Testis (tissue), 3 donors: ENCODE data around the gene LETM1. TPM values are rescaled to one million over a fixed set of nuclear protein-coding genes. Genes with fewer than 3 reads are reported as not detected.

Experiments
- DNase-seq: peaks from one replicate; pipeline ENCODE4 v3.0.0-alpha.2; 2019
- H3K27ac ChIP-seq, 2 donors: fragments of 200-600 bp; sonication (generic); one replicate each; pipeline ENCODE4 v1.5.1; 2019
- H3K27me3 ChIP-seq: fragments of 200-600 bp; sonication (generic); one replicate; pipeline ENCODE4 v1.5.1; 2019
- H3K36me3 ChIP-seq: fragments of 200-600 bp; sonication (generic); one replicate; pipeline ENCODE4 v1.5.1; 2017; ENCODE audit warnings: low read depth; ENCODE audit errors: missing control alignments
- H3K4me1 ChIP-seq: fragments of 200-600 bp; sonication (generic); one replicate; pipeline ENCODE4 v1.5.1; 2019
- H3K4me3 ChIP-seq, 2 donors: fragments of 200-600 bp; sonication (generic); one replicate each; pipeline ENCODE4 v1.5.1; 2017 to 2019
- H3K9me3 ChIP-seq: fragments of 200-600 bp; sonication (generic); one replicate; pipeline ENCODE4 v1.5.1; 2017
- POLR2A ChIP-seq: fragments of 450-650 bp; IDR thresholded peaks from one replicate; pipeline ENCODE4 v1.6.1; 2017; ENCODE audit warnings: antibody characterized with exemption, mild to moderate bottlenecking, moderate library complexity
- WGBS, 2 donors: methylation state at CpG; one replicate each; pipeline ENCODE4 v1.1.5; 2018; 5-methylcytosine and 5-hydroxymethylcytosine counted together
- intact Hi-C: fragments of 100-400 bp; cut with DNase I; formaldehyde crosslinking; loops from one replicate; pipeline ENCODE4 v1.15.1; 2023; ENCODE audit warnings: low total_unique reads
- polyA plus RNA-seq: library from polyadenylated mRNA; stranded (reverse); fragments of 350-450 nt; fragmentation: Illumina TruSeq; extraction: RNeasy Lipid Tissue Mini Kit (QIAGEN cat#74804); gene quantifications from one replicate; pipeline ENCODE4 v1.2.3, GENCODE V29; 2014; ENCODE audit warnings: low read depth, low replicate concordance; ENCODE audit not compliant: insufficient read depth
- total RNA-seq, 2 donors: library from RNA; depleted of rRNA; stranded (reverse); fragments of >200 nt; gene quantifications; one replicate each; pipeline ENCODE4 v1.2.3, GENCODE V29; 2016
- TF ChIP-seq, protein P1 (sequence below), 3 experiments: fragments of 450-650 bp in 2 of 3; fragments of 200-600 bp in 1 of 3; sonication (generic) in 1 of 3; IDR thresholded peaks; one replicate each; pipeline ENCODE4 v1.5.1; 2016 to 2019; ENCODE audit warnings: antibody characterized with exemption in 3 of 3, mild to moderate bottlenecking in 2 of 3, moderate library complexity in 1 of 3

LETM1 gene
- total and polyA plus RNA-seq, 3 donors from 2014 or later: 38.1 to 124 (median 90.7) TPM

DNA sequence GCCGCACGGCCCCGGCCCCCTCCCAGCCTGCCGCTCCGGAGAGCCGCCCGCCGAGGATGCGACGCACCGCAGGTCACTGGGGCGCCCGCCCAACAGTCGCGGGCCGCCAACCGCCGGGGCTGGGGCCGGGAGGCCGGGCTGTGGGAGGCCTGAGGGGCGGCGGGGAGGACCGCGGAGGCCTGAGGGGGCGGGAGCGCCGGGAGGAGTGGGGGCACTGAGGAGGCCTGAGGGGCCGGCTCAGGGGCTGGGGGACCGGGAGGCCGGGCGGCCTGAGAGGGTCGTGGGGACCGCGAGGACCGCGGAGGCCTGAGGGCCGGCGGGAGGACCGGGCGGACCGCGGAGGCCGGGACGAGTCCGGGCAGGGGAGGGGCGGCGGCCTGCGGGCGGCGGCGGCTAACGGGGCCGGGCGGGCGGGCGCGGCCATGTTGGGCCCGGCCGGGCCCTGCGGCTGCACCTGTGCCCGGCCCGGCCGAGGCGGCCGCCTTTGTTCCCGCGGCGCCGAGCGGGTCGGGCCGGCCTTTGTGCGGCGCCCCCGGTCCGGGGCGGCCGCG is 15.6 kb upstream of the LETM1 start:
- Histone ChIP-seq H3K4me1 (no peaks in the 10 kb centered on the region), H3K27me3 (no peaks in the 10 kb centered on the region), H3K27ac (peak overlapping the region; percentile 81 to 94), H3K4me3 (peak overlapping the region; percentile 71 to 80), H3K9me3 (no peaks in the 10 kb centered on the region), H3K36me3 (no peaks in the 10 kb centered on the region)
- no peak for DNase-seq
- intact Hi-C loops: no loop called here
- WGBS, 2 donors: 0 to 1% methylated on average over 1 to 44 of the region's 79 CpGs
- TF ChIP-seq POLR2A: no peak

DNA sequence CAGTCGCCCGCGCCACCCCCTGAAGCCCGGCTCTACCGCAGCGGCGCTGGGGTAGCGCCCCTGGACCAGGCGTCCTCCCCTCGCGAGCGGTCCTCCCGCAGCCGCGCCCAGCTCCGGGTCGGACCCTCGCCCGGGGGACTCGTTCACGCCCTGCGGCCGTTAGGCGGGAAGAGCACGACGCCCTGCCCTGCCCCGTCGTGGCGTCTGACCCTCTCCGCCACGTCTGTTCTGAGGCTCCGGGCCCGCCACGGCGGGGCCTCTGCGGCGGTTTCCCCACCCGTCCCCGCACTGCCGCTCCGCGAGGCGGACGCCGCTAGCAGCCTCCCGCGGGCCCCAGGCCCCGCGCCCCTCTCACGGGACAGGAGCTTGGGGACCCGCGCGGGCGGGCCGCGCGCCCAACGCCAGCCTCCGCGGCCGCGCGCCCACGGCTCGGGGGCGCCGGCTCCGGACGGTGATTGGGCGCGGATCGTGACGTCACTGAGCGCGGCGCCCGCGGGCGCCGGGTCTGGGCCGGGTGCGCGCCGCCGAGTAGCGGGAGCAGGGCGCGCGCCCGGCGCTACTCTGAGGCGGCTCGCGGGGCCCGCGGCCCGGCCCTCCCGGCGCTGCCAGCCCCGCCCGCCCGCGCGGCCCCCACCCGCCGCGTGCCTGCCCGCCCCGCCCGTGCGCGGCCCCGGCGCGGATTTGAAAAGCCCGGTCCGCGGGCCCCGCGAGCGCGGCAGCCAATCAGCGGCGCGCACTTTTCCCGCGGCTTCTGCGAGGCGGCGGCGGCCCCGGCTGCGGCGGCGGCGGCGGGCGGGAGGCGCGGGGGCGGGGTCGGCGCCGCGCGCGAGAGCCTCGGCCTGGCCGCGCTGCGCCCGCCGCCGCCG is 14.9 kb upstream of the LETM1 start, which contains the start of gene NSD2:
Gene NSD2, plus strand, starts transcription at position 816 of the 866 bp plus-strand sequence. CDS start 29,262 bp downstream, outside the sequence.
- H3K27me3 ChIP-seq: no peaks in the 10 kb centered on the region
- no peak for TF ChIP-seq POLR2A
- TF ChIP-seq, protein P1, sequence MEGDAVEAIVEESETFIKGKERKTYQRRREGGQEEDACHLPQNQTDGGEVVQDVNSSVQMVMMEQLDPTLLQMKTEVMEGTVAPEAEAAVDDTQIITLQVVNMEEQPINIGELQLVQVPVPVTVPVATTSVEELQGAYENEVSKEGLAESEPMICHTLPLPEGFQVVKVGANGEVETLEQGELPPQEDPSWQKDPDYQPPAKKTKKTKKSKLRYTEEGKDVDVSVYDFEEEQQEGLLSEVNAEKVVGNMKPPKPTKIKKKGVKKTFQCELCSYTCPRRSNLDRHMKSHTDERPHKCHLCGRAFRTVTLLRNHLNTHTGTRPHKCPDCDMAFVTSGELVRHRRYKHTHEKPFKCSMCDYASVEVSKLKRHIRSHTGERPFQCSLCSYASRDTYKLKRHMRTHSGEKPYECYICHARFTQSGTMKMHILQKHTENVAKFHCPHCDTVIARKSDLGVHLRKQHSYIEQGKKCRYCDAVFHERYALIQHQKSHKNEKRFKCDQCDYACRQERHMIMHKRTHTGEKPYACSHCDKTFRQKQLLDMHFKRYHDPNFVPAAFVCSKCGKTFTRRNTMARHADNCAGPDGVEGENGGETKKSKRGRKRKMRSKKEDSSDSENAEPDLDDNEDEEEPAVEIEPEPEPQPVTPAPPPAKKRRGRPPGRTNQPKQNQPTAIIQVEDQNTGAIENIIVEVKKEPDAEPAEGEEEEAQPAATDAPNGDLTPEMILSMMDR (IDR thresholded peaks at IDR 0.05): no peak
- no peaks in the 10 kb centered on the region for H3K4me1 ChIP-seq
- no peaks in the 10 kb centered on the region for H3K9me3 ChIP-seq
- H3K4me3 ChIP-seq: peak within 1 kb of the TSS; percentile 81 to 89
- intact Hi-C loops: no loop called here
- DNase-seq: peak; percentile 93
- WGBS, 2 donors: 0% methylated on average over 86 of the region's 155 CpGs; no CpG with 5 or more reads in 1 of the 2 donors
- H3K36me3 ChIP-seq: no peaks in the 10 kb centered on the region
- H3K27ac ChIP-seq: peak within 1 kb of the TSS; percentile 97 to 99

DNA sequence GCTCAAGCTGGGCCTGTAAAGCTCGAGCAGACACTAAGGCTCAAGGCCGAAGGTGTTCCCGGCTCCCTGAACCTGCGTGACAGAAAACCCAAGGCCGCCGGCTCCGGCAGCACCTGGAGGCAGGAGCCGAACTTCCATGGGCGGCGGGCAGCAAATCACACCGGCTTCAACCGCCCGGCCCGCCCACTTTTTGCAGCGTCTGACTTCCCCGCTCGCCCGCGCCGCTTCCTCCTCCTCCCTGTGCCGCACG is 14.3 kb upstream of the LETM1 start:
- Histone ChIP-seq H3K4me3 (peak overlapping the region; percentile 81 to 89), H3K27me3 (no peaks in the 10 kb centered on the region), H3K27ac (peak overlapping the region; percentile 97 to 99), H3K4me1 (no peaks in the 10 kb centered on the region), H3K36me3 (no peaks in the 10 kb centered on the region), H3K9me3 (no peaks in the 10 kb centered on the region)
- WGBS, 2 donors: 0% methylated on average over 21 of the region's 22 CpGs; no CpG with 5 or more reads in 1 of the 2 donors
- intact Hi-C loops: no loop called here
- peak; percentile 84 for DNase-seq
- TF ChIP-seq, protein P1 (IDR thresholded peaks at IDR 0.05): no peak
- no peak for TF ChIP-seq POLR2A

DNA sequence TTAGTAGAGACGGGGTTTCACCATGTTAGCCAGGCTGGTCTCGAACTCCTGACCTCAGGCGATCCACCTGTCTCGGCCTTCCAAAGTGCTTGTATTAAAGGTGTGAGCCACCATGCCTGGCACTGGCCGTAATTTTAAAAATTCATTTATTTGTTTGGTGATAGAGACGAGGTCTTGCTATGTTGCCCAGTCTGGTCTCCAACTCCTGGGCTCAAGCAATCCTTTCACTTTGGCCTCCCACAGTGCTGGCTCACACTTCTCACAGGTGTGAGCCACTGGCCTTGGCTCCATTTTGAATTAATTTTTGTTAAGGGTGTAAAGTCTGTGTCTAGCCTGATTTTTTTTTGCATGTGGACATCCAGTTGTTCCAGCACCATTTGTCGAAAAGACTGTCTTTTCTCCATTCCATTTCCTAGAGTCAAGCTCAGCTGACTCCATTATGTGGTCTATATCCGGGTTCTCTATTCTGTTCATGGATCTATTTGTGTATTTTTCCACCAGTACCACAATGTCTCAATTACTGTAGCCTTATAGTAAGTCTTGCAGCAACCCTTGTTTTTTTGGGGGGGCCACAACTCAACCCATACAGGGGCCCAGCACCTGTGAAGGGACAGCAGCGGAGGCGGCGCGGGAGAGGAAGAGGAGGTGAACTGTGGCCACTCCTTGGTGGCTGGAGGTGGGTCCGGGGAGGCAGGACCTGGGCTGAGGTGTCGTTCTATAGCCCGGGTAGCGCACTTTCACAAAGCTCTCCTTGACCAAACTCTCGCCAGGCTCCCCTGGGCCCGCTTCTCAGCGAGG is 13.8 kb upstream of the LETM1 start:
- intact Hi-C loops: no loop called here
- no peaks in the 10 kb centered on the region for H3K36me3 ChIP-seq
- 46 to 51% methylated on average over 16 to 19 of the region's 19 CpGs for WGBS, 2 donors
- TF ChIP-seq, protein P1 (IDR thresholded peaks at IDR 0.05): no peak
- no peak for TF ChIP-seq POLR2A
- no peaks in the 10 kb centered on the region for H3K4me1 ChIP-seq
- no peaks in the 10 kb centered on the region for H3K27me3 ChIP-seq
- peak overlapping the region; percentile 97 to 99 for H3K27ac ChIP-seq
- no peak for DNase-seq
- H3K4me3 ChIP-seq: peak overlapping the region; percentile 81 to 89
- no peaks in the 10 kb centered on the region for H3K9me3 ChIP-seq

DNA sequence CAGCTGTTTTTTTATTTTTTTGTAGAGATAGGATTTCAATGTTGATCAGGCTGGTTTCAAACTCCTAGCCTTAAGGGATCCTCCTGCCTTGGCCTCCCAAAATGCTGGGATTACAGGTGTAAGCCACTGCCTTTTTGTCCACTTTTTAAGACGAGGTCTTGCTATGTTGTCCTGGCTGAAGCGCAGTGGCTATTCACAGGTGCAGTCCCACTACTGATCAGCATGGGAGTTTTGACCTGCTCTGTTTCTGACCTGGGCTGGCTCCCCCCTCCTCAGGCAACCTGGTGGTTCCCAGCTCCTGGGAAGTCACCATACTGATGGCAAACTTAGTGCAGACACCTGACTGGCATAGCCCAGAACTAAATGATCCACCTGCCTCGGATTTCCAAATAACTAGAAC is 13.0 kb upstream of the LETM1 start:
- Histone ChIP-seq H3K9me3 (no peaks in the 10 kb centered on the region), H3K4me1 (no peaks in the 10 kb centered on the region), H3K27me3 (no peaks in the 10 kb centered on the region), H3K36me3 (no peaks in the 10 kb centered on the region), H3K4me3 (no peak overlapping the region), H3K27ac (no peak overlapping the region)
- intact Hi-C loops: no loop called here
- DNase-seq: no peak
- no peak for TF ChIP-seq POLR2A
- TF ChIP-seq, protein P1 (IDR thresholded peaks at IDR 0.05): no peak
- 85 to 90% methylated on average over 3 of the region's 3 CpGs for WGBS, 2 donors
